Astrocyte (in vitro differentiated cells and primary cell): Measurements from ENCODE around the gene ANO4. TPM values are rescaled to one million over a fixed set of nuclear protein-coding genes. Genes with fewer than 3 reads are reported as not detected.

Experiments used
- DNase-seq: peaks from one replicate; pipeline ENCODE4 v3.0.0-alpha.2; 2010; ENCODE audit warnings: low read depth
- FAIRE-seq: peaks from 2 replicates; lab custom pipeline; 2011; peaks lifted over from hg19 to GRCh38; lab: Jason Lieb, UNC
- H2AFZ ChIP-seq: 2 replicates; pipeline ENCODE4 v1.6.0; 2012; ENCODE audit warnings: low read depth, low read length, inconsistent platforms
- H3K27ac ChIP-seq: 2 replicates; pipeline ENCODE4 v1.5.1; 2011; ENCODE audit warnings: low read depth, low read length, inconsistent platforms
- H3K27me3 ChIP-seq: 2 replicates; pipeline ENCODE4 v1.6.0; 2011; ENCODE audit warnings: low read length, inconsistent platforms; ENCODE audit not compliant: insufficient read depth
- H3K36me3 ChIP-seq: 2 replicates; pipeline ENCODE4 v1.5.1; 2011; ENCODE audit warnings: low read length, inconsistent platforms; ENCODE audit not compliant: insufficient read depth
- H3K4me1 ChIP-seq: 2 replicates; pipeline ENCODE4 v1.5.1; 2011; ENCODE audit warnings: low read length, inconsistent platforms; ENCODE audit not compliant: insufficient read depth
- H3K4me2 ChIP-seq: 2 replicates; pipeline ENCODE4 v1.6.0; 2012; ENCODE audit warnings: low read length, inconsistent platforms
- H3K4me3 ChIP-seq: 2 replicates; pipeline ENCODE4 v1.5.1; 2011; ENCODE audit warnings: low read depth, mild to moderate bottlenecking, low read length, inconsistent platforms; ENCODE audit not compliant: insufficient read depth
- H3K79me2 ChIP-seq: 2 replicates; pipeline ENCODE4 v1.6.0; 2012; ENCODE audit warnings: mild to moderate bottlenecking, low read length, inconsistent platforms; ENCODE audit not compliant: insufficient read depth
- H3K9ac ChIP-seq: 2 replicates; pipeline ENCODE4 v1.6.0; 2012; ENCODE audit warnings: mild to moderate bottlenecking, low read length, inconsistent platforms
- H3K9me3 ChIP-seq: 2 replicates; pipeline ENCODE4 v1.5.1; 2012; ENCODE audit warnings: low read depth, mild to moderate bottlenecking, low read length, inconsistent platforms; ENCODE audit not compliant: insufficient read depth
- H4K20me1 ChIP-seq: 2 replicates; pipeline ENCODE4 v1.6.0; 2012; ENCODE audit warnings: low read length, inconsistent platforms; ENCODE audit not compliant: insufficient read depth
- H3K27ac Mint-ChIP-seq: one replicate; pipeline ENCODE4 v1.8.0; 2021; ENCODE audit warnings: mild to moderate bottlenecking, mixed read lengths; ENCODE audit not compliant: unreplicated experiment
- H3K27me3 Mint-ChIP-seq: one replicate; pipeline ENCODE4 v1.8.0; 2021; ENCODE audit warnings: low read depth, mixed read lengths; ENCODE audit not compliant: unreplicated experiment
- H3K36me3 Mint-ChIP-seq: one replicate; pipeline ENCODE4 v1.8.0; 2021; ENCODE audit warnings: low read depth, mixed read lengths; ENCODE audit not compliant: unreplicated experiment
- H3K4me1 Mint-ChIP-seq: one replicate; pipeline ENCODE4 v1.8.0; 2021; ENCODE audit warnings: low read depth, mixed read lengths; ENCODE audit not compliant: unreplicated experiment
- H3K4me3 Mint-ChIP-seq: one replicate; pipeline ENCODE4 v1.8.0; 2021; ENCODE audit warnings: mild to moderate bottlenecking, moderate library complexity, mixed read lengths; ENCODE audit not compliant: unreplicated experiment
- H3K9me3 Mint-ChIP-seq: one replicate; pipeline ENCODE4 v1.8.0; 2021; ENCODE audit warnings: mild to moderate bottlenecking, mixed read lengths; ENCODE audit not compliant: unreplicated experiment
- EZH2 ChIP-seq: IDR thresholded peaks from 2 replicates; pipeline ENCODE4 v1.6.1; 2012; ENCODE audit warnings: mild to moderate bottlenecking, low read length, inconsistent platforms; ENCODE audit not compliant: insufficient read depth
- total RNA-seq: library from RNA; stranded (reverse); gene quantifications from 2 replicates; pipeline ENCODE4 v1.2.1, GENCODE V29; 2021
- TF ChIP-seq, protein P1 (sequence below): IDR thresholded peaks from 2 replicates; pipeline ENCODE4 v1.5.1; 2011; ENCODE audit warnings: low read depth, mild to moderate bottlenecking, inconsistent platforms, low read length, moderate library complexity; ENCODE audit not compliant: insufficient read depth

The ANO4 gene
- total RNA-seq, 1 donor from 2014 or later, result 41.3 TPM

DNA sequence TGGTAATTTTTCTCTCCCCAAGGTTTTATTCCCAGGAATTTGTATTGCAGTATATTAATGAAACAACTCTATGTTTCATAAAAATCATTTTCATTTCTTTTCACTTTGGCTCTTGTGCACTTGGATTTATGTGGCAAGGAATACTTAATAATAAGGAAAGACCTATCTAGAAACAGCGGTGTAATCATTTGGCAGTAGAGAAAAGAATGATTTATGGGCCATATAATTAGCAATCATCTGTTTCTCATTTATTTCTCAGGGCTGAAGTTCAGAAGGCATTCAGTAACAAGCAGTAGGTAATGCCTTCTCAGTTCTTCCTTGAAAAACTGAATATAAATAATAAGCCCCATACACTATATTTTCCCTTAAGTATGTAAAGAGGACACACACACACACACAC lies 172.6 kb downstream of the ANO4 start:
- no peaks in the 10 kb centered on the region for H3K9me3 Mint-ChIP-seq
- H3K27me3 ChIP-seq, result no peaks in the 10 kb centered on the region
- TF ChIP-seq, protein P1, sequence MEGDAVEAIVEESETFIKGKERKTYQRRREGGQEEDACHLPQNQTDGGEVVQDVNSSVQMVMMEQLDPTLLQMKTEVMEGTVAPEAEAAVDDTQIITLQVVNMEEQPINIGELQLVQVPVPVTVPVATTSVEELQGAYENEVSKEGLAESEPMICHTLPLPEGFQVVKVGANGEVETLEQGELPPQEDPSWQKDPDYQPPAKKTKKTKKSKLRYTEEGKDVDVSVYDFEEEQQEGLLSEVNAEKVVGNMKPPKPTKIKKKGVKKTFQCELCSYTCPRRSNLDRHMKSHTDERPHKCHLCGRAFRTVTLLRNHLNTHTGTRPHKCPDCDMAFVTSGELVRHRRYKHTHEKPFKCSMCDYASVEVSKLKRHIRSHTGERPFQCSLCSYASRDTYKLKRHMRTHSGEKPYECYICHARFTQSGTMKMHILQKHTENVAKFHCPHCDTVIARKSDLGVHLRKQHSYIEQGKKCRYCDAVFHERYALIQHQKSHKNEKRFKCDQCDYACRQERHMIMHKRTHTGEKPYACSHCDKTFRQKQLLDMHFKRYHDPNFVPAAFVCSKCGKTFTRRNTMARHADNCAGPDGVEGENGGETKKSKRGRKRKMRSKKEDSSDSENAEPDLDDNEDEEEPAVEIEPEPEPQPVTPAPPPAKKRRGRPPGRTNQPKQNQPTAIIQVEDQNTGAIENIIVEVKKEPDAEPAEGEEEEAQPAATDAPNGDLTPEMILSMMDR, result no peak
- no peak for TF ChIP-seq EZH2
- H2AFZ ChIP-seq, result no peak overlapping the region
- H3K4me1 ChIP-seq, result no peaks in the 10 kb centered on the region
- no peaks in the 10 kb centered on the region for H4K20me1 ChIP-seq
- H3K4me2 ChIP-seq, result no peak overlapping the region
- FAIRE-seq (no peak), DNase-seq (no peak)
- peaks cover 13% of the 10 kb centered on the region for H3K36me3 Mint-ChIP-seq
- H3K9me3 ChIP-seq, result no peaks in the 10 kb centered on the region
- no peaks in the 10 kb centered on the region for H3K36me3 ChIP-seq
- no peaks in the 10 kb centered on the region for H3K79me2 ChIP-seq
- H3K4me3 ChIP-seq, result no peak overlapping the region
- no peaks in the 10 kb centered on the region for H3K27me3 Mint-ChIP-seq
- H3K4me1 Mint-ChIP-seq, result peaks cover 8% of the 10 kb centered on the region
- H3K27ac Mint-ChIP-seq, result no peak overlapping the region
- no peak overlapping the region for H3K4me3 Mint-ChIP-seq
- no peak overlapping the region for H3K27ac ChIP-seq
- H3K9ac ChIP-seq, result no peak overlapping the region

GRCh38 chr12:100970894-100971293 lies 176.3 kb downstream of the ANO4 start:
- Histone ChIP-seq H3K36me3 (no peaks in the 10 kb centered on the region), H3K9ac (no peak overlapping the region), H3K4me3 (no peak overlapping the region), H2AFZ (no peak overlapping the region), H4K20me1 (no peaks in the 10 kb centered on the region), H3K4me2 (no peak overlapping the region), H3K9me3 (no peaks in the 10 kb centered on the region), H3K27me3 (no peaks in the 10 kb centered on the region), H3K79me2 (no peaks in the 10 kb centered on the region), H3K27ac (no peak overlapping the region), H3K4me1 (no peaks in the 10 kb centered on the region)
- Mint-ChIP-seq H3K4me1 (no peaks in the 10 kb centered on the region), H3K4me3 (no peak overlapping the region), H3K27ac (no peak overlapping the region), H3K9me3 (no peaks in the 10 kb centered on the region), H3K27me3 (no peaks in the 10 kb centered on the region), H3K36me3 (peaks cover 3% of the 10 kb centered on the region)
- DNase-seq (no peak), FAIRE-seq (no peak)
- TF ChIP-seq, protein P1, result no peak
- no peak for TF ChIP-seq EZH2

GRCh38 chr12:100972121-100972520 lies 177.5 kb downstream of the ANO4 start:
- Mint-ChIP-seq H3K27me3 (no peaks in the 10 kb centered on the region), H3K9me3 (no peaks in the 10 kb centered on the region), H3K4me3 (no peak overlapping the region), H3K4me1 (no peaks in the 10 kb centered on the region), H3K36me3 (peaks cover 8% of the 10 kb centered on the region), H3K27ac (no peak overlapping the region)
- no peaks in the 10 kb centered on the region for H3K79me2 ChIP-seq
- no peak overlapping the region for H3K4me2 ChIP-seq
- no peaks in the 10 kb centered on the region for H3K9me3 ChIP-seq
- H3K4me3 ChIP-seq, result no peak overlapping the region
- TF ChIP-seq EZH2, result no peak
- TF ChIP-seq, protein P1, result no peak
- no peak overlapping the region for H2AFZ ChIP-seq
- H4K20me1 ChIP-seq, result no peaks in the 10 kb centered on the region
- no peak overlapping the region for H3K27ac ChIP-seq
- FAIRE-seq, result no peak
- H3K36me3 ChIP-seq, result no peaks in the 10 kb centered on the region
- H3K4me1 ChIP-seq, result no peaks in the 10 kb centered on the region
- no peak overlapping the region for H3K9ac ChIP-seq
- DNase-seq, result no peak
- H3K27me3 ChIP-seq, result no peaks in the 10 kb centered on the region
